Activated T-helper 1 cell treated with Interleukin-2 at 50 U/mL for 16 hours (primary cell): ENCODE results near the gene DMXL2.
"Not testable (repeated sequence)": the region's sequence is repeated elsewhere in the genome, so short reads cannot be mapped to it uniquely, and the experiment has no call there.

Experiments
- DNase-seq: peaks from one replicate; pipeline ENCODE4 v3.0.0-alpha.2; 2020; ENCODE audit warnings: low read depth

Gene DMXL2

GRCh38 chr15:51622604-51623370, at the start of gene DMXL2:
Gene DMXL2 (minus strand): TSS chr15:51622771. CDS start chr15:51622545, 226 bp downstream.
- DNase-seq, result peak; percentile 39

DNA sequence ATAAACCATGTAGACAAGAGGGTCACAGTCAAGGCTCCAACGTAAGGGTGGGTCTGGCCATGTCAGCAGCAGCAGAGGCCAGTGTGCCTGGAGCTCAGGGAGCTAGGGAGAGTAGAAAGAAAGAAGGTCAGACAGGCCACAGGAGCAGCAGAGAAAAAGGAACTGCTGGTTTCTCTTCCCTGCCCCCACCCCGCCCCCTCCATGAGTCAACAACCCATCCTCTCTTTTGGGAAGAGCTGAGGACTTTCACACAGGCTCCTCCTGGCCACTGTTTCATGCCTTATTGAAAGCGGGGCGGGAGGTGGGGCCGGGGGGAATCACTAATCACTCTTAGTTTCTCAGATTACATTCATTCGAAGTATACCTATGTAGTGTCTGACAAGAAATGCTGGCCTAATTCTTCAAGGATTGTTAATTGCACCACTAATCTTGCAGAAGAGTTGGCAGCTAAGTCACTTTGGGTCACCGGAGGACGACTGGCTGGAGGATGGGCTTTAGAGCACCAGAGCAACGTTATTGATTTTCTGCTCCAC, 49.6 kb upstream of the DMXL2 start:
- DNase-seq, result no peak

GRCh38 chr15:51669381-51669780, 46.8 kb upstream of the DMXL2 start:
- no peak for DNase-seq

DNA sequence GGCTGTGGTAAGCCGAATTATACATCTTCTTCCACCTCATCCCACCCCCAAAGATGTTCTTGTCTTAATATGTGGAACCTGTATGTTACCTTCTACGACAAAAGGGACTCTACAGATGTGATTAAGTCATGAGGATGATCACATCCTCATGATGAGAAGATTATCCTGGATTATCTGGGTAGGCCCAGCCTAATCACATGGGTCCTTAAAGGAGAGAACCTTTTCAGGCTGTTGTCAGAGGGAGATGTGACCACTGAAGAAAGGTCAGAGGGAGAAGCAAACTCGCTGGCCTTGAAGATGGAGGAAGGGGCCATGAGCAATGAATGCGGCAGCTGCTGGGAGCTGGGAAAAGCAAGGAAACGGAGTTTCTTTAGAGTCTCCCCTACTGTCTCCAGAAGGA, 45.9 kb upstream of the DMXL2 start:
- DNase-seq, result no peak

DNA sequence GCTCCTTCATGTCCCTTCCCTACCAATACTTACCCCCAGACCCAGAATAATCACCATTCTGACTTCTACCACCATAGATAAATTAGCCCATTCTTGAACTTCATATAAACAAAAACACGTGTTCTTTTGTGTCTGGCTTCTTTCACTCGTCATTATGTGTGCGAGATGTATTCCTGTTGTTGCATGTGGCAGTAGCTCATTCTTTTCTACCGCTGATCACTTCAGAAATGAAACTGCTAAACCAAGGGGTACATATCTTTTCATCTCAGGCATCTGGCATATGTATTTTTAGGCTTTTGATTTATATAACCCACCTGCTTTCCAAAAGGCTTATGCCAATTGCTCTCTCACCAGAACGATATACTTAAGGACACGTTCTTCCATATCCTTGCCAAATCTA, 44.9 kb upstream of the DMXL2 start:
- no peak for DNase-seq

DNA sequence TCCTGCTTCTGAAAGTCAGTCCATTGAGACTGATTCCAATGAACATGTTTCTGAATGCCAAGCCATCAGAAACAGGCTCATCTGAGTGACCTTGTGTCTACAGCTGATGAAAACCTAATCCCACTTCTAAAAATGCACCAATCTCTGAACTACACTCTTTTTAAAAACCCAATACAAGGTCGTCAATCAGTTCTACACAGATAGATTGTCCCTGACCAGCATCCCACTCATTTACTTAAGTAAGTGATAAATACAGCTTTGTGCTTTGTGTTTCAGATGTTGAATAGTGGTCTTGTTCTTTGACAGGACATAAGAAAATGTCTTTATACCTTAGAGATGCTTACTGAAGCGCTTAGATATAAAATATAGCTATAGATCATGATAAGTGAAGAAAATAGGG, 38.5 kb upstream of the DMXL2 start:
- DNase-seq, result no peak

DNA sequence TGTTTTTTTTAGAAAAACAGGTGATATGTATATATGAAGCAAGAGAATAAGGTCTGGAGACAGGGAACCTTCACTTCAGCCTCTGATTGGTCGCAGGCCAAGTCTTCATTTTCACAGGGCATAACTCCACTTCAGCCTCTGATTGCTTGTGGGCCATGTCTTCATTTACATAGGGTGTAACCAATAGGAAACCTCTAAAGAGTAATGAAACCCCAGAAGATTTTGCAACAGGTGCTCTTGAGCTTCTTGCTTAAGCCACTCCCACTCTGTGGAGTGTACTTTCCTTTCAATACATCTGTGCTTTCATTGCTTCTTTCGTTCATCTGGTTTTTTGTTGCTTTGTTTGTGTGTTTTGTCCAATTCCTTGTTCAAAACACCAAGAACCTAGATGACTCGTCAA, 36.1 kb upstream of the DMXL2 start:
- DNase-seq, result no peak

DNA sequence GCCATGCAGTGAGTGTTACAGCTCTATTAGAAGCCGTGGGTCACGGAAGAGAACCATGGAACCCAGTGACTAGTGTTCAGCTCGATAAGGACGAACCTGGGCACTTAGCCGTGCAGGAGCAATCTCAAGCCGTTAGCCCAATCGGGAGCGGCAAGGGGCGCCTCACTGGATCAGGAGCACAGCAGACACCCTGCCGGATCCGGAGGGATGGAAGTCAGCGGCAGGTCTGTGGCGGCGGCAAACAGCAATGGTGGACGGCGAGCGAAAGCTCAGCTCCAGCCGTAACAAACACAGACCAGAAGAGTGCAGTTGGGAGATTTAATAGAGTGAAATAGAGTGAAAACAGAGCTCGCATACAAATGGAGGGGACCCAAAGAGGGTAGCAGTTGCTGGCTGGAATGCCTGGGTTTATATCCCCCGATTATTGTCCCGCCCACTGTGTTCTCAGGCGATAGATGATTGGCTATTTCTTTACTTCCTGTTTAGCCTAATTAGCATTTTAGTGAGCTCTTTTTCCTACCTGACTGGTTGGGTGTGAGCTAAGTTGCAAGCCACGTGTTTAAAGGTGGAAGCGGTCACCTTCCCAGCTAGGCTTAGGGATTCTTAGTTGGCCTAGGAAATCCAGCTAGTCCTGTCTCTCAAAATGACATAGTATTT, 33.0 kb upstream of the DMXL2 start:
- DNase-seq, result not testable (repeated sequence)

- DNase-seq, result no peak
Observed at GRCh38 chr15:51652084-51652668, 29.6 kb upstream of the DMXL2 start.

DNA sequence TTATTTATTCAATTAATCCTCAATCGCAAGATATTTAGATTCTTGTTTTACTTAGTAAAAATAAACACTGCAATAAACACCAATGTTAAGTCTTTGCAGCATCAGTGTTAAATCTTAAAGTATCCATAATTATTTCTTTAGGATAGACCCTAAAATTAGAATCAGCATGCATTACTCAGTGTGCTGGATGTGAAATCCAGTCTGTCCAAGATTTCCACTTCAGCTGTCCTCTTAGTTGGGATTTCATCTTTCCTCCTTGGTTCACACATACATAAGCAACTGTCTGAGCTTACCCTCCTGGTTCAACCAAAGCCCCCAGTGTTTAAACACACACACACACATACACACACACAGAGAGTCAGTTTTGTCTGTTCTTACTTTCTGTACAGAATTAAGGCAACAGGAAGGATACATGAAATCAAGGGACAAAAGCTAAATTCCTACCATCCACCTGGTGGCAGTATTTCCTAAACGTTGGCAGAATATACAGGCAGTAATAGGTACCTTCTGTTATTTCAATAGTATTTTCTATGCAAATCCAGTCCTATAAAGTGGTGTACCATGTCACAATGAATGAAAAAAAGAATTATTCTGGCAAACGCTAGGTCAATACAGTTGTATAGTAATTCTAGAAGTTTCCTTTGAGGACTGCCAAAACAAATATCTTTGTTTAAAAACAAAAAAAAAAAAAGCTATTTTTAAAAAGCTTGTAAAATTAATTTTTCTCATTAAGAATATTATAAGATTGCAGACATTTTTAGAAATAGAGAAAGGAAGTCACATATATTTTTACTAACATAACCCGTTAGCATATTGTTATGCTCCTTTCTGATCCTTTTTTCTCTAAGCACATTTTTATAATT, 27.3 kb upstream of the DMXL2 start:
- DNase-seq, result no peak

DNA sequence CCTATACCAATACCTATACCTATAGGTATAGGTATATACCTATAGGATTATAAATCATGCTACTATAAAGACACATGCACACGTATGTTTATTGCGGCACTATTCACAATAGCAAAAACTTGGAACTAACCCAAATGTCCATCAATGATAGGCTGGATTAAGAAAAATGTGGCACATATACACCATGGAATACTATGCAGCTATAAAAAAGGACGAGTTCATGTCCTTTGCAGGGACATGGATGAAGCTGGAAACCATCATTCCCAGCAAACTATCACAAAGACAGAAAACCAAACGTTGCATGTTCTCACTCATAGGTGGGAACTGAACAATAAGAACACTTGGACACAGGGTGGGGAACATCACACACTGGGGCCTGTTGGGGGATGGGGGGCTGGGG, 26.1 kb upstream of the DMXL2 start:
- not testable (repeated sequence) for DNase-seq

DNA sequence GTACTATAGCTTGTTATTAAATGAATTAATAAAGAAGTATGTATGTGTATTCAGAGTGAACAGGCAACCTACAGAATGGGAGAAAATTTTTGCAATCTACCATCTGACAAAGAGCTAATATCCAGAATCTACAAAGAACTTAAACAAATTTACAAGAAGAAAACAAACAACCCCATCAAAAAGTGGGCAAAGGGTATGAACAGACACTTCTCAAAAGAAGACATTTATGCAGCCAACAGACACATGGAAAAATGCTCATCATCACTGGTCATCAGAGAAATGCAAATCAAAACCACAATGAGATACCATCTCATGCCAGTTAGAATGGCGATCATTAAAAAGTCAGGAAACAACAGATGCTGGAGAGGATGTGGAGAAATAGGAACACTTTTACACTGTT, 25.5 kb upstream of the DMXL2 start:
- DNase-seq, result not testable (repeated sequence)

- DNase-seq, result no peak
Observed at GRCh38 chr15:51647128-51647562, 24.6 kb upstream of the DMXL2 start.

DNA sequence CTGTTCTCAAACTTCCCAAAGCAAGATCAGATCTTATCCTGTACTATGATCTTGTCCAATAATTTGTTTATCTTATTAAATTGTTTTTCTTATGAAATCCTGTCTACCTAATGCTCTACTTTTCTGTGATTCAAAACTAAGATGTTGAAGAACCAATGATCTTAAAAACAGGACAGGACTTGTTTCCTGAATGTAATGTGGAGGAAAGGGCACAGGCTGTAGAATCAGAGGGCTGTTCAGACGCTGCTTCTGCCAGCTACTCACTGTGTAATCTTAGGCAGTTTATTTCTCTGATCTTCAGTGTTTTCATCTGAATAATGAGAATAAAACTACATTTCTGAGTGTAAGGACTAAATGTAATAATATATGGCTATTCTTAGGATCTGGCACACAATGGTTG, 20.1 kb upstream of the DMXL2 start:
- DNase-seq, result no peak

DNA sequence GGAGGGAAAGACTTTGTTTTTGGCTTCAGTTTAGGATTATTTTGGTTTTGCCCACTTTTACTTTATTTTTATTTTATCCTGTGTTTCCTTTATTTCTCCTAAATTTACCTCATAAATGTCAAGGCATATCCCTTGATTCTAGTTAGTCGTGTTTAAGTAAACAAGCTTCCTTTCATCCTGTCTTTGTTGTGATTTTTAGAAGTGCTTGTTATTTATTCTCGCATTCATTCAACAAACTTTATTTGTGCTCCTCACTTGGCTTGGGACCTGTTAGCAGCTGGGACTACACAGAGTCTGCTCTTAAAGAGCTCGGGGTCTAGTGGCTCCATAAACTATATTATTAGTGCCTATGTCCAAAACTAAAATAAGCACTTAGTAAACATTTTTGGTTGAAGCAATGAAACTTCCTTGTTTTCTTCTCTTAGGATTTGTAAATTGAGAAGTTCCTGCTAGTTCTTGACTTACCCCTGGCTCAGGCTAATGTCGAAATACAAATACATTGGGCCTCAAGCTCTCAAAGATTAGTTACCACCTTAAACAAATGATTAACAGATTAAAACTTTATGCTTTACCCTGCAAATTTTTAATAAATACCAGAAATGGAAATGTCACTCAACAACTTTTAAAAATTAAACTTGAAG, 19.0 kb upstream of the DMXL2 start:
- DNase-seq, result no peak

DNA sequence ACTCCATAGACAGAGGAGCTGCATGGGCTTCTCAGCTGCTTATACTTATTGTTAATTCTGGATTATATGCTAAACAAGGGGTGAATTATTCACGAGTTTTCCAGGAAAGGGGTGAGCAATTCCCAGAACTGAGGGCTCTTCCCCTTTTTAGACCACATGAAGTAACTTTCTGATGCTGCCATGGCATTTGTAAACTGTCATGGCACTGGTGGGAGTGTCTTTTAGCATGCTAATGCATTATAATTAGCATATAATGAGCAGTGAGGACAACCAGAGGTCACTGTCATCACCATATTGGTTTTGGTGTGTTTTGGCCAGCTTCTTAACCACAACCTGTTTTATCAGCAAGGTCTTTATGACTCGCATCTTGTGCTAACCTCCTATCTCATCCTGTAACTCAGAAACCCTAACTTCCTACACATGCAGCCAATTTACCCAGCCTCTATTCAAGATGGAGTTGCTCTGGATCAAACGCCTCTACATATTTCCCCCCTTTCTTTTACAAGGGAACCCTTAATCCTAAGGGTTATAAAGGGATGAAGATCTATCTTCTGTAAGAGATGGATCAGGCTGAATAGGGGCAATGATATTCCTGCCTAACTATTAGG, 12.1 kb upstream of the DMXL2 start:
- DNase-seq, result no peak

DNA sequence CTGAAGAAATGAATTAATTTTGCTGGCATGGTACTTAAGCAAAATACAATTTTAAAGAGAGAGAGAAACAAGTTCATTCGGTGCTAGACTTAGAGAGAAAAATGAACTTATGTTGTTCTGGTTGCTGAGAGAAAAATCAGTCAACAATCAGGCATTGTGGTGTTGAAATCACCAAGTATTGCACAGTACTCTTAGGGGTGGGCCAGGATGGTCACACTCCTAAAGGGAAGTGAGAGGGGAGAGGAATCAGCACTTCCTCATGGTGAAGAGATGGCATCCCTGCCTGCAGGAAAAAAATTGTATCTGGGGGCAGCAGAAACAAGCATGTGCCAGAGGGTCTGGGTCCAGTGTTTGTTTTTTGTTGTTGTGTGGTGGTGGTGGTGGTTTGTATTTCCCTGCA, 7.0 kb upstream of the DMXL2 start:
- DNase-seq, result no peak

GRCh38 chr15:51625236-51625635, 2.7 kb upstream of the DMXL2 start:
- no peak for DNase-seq

DNA sequence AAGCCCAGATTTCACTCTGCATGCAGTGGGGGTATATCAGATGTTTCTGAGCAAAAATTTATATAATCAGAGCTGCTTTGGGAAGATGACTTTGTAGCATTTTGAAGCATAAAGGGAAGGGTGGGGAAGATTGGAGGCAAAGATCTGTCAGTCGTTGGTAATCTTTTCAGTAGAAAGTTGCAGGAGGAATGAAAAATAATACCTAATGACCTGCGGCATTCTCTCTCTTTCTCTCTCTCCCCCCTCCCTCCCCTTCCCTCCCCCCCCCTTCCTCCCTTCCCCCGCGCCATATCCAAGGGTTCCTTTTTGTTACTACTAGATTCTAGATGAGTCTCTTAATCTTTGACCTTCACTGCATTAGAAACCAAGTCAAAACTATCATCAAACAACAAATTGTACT, 1.5 kb upstream of the DMXL2 start:
- no peak for DNase-seq

DNA sequence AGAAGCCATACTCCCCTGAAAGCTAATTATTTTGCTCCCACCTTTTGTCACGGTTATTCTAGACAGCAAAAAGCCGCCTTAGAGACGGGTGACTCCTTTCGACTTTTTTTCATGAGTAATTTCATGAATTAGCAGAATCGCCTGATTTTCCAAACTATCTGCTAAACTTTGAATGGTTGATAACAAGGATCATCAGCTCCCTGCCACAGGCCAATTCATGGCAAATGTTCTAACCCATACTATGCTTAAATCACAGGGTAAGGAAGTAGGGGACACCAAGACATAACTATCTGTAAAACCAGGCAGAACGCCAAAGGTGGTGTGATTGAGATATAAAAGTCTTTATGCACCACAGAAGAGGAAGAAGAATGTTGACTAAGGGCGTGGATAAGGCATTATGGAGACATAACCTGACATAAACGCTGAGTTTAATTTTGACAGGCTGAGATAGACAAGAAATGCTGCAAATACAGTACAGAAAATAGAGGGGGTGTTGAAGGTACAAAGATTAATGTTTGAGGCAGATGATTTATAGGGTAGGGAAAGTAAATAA, 891 bp upstream of the DMXL2 start:
- no peak for DNase-seq
